Tibial artery (tissue), 4 donors: ENCODE data around the gene POU2AF3.
"Not testable (repeated sequence)": the region's sequence is repeated elsewhere in the genome, so short reads cannot be mapped to it uniquely, and the experiment has no call there.

Source experiments
- DNase-seq, 2 donors: peaks; one replicate each; pipeline ENCODE4 v3.0.0-alpha.2; 2019
- H3K27ac ChIP-seq, 2 donors: fragments of 200-600 bp; sonication (generic) in 1 of 2; 1 replicate in 1 of 2; 2 replicates in 1 of 2; pipeline ENCODE4 v1.5.1; 2018 to 2019; ENCODE audit warnings: mild to moderate bottlenecking in 1 of 2
- H3K27me3 ChIP-seq, 2 donors: fragments of 200-600 bp; sonication (generic) in 1 of 2; one replicate each; pipeline versions ENCODE4 v1.5.1 to v1.6.0; 2016 to 2019
- H3K36me3 ChIP-seq, 3 donors: fragments of 200-600 bp; sonication (generic) in 2 of 3; one replicate each; pipeline ENCODE4 v1.5.1; 2016 to 2019; ENCODE audit warnings: mild to moderate bottlenecking in 2 of 3
- H3K4me1 ChIP-seq, 4 donors: fragments of 200-600 bp; sonication (generic) in 2 of 4; 1 replicate in 3 of 4; 2 replicates in 1 of 4; pipeline ENCODE4 v1.5.1; 2016 to 2019
- H3K4me3 ChIP-seq, 2 donors: fragments of 200-600 bp; sonication (generic) in 1 of 2; 1 replicate in 1 of 2; 2 replicates in 1 of 2; pipeline ENCODE4 v1.5.1; 2018 to 2019; ENCODE audit warnings: mild to moderate bottlenecking in 2 of 2
- H3K9me3 ChIP-seq, 3 donors: fragments of 200-600 bp; sonication (generic) in 1 of 3; one replicate each; pipeline ENCODE4 v1.5.1; 2016 to 2019
- intact Hi-C: fragments of 100-400 bp; cut with DNase I; formaldehyde crosslinking; loops from one replicate; pipeline ENCODE4 v1.15.0; 2023; ENCODE audit warnings: low total_unique reads
- TF ChIP-seq, protein P1 (sequence below), 2 experiments: fragments of 200-600 bp in 1 of 2; fragments of 450-650 bp in 1 of 2; IDR thresholded peaks; one replicate each; pipeline ENCODE4 v1.5.1; 2017 to 2019; ENCODE audit warnings: antibody characterized with exemption in 2 of 2, mild to moderate bottlenecking in 1 of 2, moderate library complexity in 1 of 2

POU2AF3 gene

DNA sequence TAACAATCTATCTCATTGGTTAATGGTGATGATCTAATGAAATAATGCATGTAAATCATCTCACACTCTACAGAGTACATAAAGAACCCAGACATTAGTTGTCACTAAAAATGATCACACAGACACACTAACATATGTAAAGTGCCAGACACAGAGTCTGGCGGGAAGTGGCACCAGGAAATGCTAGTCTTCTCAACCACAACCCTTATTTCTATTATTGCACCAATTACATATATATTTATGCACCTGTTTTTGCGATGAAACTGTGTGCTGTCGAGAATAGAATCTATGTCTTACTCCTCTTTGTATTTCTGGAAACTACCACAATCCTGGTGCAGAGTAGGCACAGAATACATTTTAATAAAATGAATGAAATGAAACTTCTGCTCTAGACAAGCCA is 25.9 kb upstream of the POU2AF3 start:
- intact Hi-C loops, result no loop called here
- TF ChIP-seq, protein P1, sequence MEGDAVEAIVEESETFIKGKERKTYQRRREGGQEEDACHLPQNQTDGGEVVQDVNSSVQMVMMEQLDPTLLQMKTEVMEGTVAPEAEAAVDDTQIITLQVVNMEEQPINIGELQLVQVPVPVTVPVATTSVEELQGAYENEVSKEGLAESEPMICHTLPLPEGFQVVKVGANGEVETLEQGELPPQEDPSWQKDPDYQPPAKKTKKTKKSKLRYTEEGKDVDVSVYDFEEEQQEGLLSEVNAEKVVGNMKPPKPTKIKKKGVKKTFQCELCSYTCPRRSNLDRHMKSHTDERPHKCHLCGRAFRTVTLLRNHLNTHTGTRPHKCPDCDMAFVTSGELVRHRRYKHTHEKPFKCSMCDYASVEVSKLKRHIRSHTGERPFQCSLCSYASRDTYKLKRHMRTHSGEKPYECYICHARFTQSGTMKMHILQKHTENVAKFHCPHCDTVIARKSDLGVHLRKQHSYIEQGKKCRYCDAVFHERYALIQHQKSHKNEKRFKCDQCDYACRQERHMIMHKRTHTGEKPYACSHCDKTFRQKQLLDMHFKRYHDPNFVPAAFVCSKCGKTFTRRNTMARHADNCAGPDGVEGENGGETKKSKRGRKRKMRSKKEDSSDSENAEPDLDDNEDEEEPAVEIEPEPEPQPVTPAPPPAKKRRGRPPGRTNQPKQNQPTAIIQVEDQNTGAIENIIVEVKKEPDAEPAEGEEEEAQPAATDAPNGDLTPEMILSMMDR (IDR thresholded peaks at IDR 0.05), result no peak
- Histone ChIP-seq H3K9me3 (no peaks in the 10 kb centered on the region), H3K36me3 (no peaks in the 10 kb centered on the region), H3K27ac (no peak overlapping the region), H3K4me3 (no peak overlapping the region), H3K27me3 (no peaks in the 10 kb centered on the region), H3K4me1 (peaks cover 0 to 5% (median 0%) of the 10 kb centered on the region in 4 donors)
- DNase-seq, result no peak

GRCh38 chr11:111282562-111283075 is 15.7 kb upstream of the POU2AF3 start:
- TF ChIP-seq, protein P1 (IDR thresholded peaks at IDR 0.05), result no peak
- intact Hi-C loops, result loop anchor here (5.0 kb wide), 2 partner anchors 145 to 165 kb away; no protein-coding TSS in a partner anchor
- no peak overlapping the region for H3K4me3 ChIP-seq

DNA sequence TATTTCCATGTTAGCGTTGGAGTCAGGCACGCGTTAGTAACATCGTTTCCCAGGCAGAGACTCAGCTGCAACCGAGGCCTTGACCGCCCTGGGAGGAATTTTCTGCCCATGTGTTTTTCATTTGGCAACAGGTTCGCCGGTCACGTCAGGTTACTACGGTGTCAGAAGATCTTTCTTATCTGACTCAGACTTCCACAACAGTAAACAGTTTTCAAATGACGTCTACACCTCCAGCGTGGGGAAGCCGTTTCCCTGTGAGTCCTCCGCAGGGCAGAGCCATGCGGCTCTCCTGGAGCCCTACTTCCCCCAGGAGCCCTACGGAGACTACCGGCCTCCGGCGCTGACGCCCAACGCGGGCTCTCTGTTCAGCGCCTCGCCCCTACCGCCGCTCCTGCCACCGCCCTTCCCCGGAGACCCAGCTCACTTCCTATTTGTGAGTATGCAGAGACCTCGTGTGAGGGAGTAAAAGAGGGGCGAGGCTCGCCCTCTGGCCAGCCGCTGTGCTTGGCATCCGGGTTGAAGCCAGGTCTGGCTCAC is 14.3 kb upstream of the POU2AF3 start:
- Histone ChIP-seq H3K4me1 (no peaks in the 10 kb centered on the region), H3K27me3 (no peaks in the 10 kb centered on the region), H3K4me3 (no peak overlapping the region), H3K36me3 (no peaks in the 10 kb centered on the region), H3K9me3 (no peaks in the 10 kb centered on the region), H3K27ac (no peak overlapping the region)
- intact Hi-C loops, result loop anchor here (5.0 kb wide), 2 partner anchors 143 to 163 kb away; no protein-coding TSS in a partner anchor
- no peak for DNase-seq
- TF ChIP-seq, protein P1 (IDR thresholded peaks at IDR 0.05), result no peak

More at GRCh38 chr11:111282562-111283075, 15.7 kb upstream of the POU2AF3 start:
- no peaks in the 10 kb centered on the region for H3K36me3 ChIP-seq
- H3K4me1 ChIP-seq, result no peaks in the 10 kb centered on the region
- DNase-seq, result no peak
- no peaks in the 10 kb centered on the region for H3K27me3 ChIP-seq
- no peak overlapping the region for H3K27ac ChIP-seq
- no peaks in the 10 kb centered on the region for H3K9me3 ChIP-seq

- intact Hi-C loops, result no loop called here
- Histone ChIP-seq H3K36me3 (no peaks in the 10 kb centered on the region), H3K4me1 (no peaks in the 10 kb centered on the region), H3K27ac (no peak overlapping the region), H3K9me3 (no peaks in the 10 kb centered on the region), H3K27me3 (no peaks in the 10 kb centered on the region), H3K4me3 (no peak overlapping the region)
- TF ChIP-seq, protein P1 (IDR thresholded peaks at IDR 0.05), result no peak
- no peak for DNase-seq
These were observed 12.9 kb upstream of the POU2AF3 start for GRCh38 chr11:111285189-111286091.

DNA sequence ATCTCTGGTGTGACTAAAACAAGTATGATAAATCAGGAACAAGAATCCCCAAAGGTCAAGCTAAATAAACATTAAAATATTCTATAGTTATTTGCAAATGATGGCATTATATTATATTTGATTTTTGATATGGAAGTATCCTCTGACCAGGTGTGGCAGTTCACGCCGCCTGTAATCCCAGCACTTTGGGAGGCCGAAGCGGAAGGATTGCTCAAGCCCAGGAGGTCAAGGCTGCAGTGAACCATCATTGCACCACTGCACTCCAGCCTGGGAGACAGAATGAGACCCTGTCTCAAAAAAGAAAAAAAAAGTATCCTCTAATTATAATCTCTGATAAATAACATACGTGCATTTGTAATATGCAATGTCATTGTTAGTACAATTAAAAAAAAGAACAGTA is 6.6 kb upstream of the POU2AF3 start:
- Histone ChIP-seq H3K36me3 (no peaks in the 10 kb centered on the region), H3K27me3 (no peaks in the 10 kb centered on the region), H3K4me3 (no peak overlapping the region), H3K9me3 (no peaks in the 10 kb centered on the region), H3K27ac (no peak overlapping the region), H3K4me1 (no peaks in the 10 kb centered on the region)
- TF ChIP-seq, protein P1 (IDR thresholded peaks at IDR 0.05), result no peak
- no peak for DNase-seq
- intact Hi-C loops, result no loop called here

- H3K27ac ChIP-seq, intact Hi-C loops, H3K4me1 ChIP-seq, H3K27me3 ChIP-seq, DNase-seq, H3K4me3 ChIP-seq, H3K36me3 ChIP-seq, H3K9me3 ChIP-seq: not testable (repeated sequence)
These were observed 5.9 kb upstream of the POU2AF3 start for GRCh38 chr11:111292408-111292807.
